ENCODE measurements around the gene QRFPR. TPM values are rescaled to one million over a fixed set of nuclear protein-coding genes. Genes with fewer than 3 reads are reported as not detected.

The QRFPR gene
- total RNA-seq, 1 donor from 2014 or later, result 0.21 TPM

DNA sequence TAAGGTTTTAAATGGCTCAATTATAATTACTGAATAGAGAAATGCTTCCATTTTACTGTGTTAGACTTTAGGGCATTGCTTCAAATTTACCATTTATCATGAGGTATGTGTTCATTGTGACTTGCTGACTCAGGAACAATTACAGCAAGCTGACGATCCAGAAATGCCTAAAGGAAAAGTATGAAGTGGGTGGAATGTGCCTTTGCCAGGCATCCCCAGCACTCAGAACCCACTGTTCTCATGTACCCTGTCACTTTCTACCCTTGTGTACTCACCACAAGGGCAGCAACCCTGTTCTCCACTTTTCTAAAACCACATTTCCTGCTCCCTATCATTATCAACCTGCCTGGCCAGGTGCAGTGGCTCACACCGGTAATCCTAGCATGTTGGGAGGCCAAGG lies 41.5 kb downstream of the QRFPR start:
- H3K9me3 ChIP-seq, result no peaks in the 10 kb centered on the region
- H3K4me3 ChIP-seq, result no peak overlapping the region
- no peaks in the 10 kb centered on the region for H3K36me3 ChIP-seq
- H3K27me3 ChIP-seq, result no peaks in the 10 kb centered on the region
- no peak for DNase-seq (ENCODE audit: low spot score in 2 of 2)
- intact Hi-C loops (cut with DNase I), result no loop called here
- H3K4me1 ChIP-seq, result no peaks in the 10 kb centered on the region
- no peak overlapping the region for H3K27ac ChIP-seq
- TF ChIP-seq, protein P1, sequence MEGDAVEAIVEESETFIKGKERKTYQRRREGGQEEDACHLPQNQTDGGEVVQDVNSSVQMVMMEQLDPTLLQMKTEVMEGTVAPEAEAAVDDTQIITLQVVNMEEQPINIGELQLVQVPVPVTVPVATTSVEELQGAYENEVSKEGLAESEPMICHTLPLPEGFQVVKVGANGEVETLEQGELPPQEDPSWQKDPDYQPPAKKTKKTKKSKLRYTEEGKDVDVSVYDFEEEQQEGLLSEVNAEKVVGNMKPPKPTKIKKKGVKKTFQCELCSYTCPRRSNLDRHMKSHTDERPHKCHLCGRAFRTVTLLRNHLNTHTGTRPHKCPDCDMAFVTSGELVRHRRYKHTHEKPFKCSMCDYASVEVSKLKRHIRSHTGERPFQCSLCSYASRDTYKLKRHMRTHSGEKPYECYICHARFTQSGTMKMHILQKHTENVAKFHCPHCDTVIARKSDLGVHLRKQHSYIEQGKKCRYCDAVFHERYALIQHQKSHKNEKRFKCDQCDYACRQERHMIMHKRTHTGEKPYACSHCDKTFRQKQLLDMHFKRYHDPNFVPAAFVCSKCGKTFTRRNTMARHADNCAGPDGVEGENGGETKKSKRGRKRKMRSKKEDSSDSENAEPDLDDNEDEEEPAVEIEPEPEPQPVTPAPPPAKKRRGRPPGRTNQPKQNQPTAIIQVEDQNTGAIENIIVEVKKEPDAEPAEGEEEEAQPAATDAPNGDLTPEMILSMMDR (IDR thresholded peaks at IDR 0.05), result no peak

DNA sequence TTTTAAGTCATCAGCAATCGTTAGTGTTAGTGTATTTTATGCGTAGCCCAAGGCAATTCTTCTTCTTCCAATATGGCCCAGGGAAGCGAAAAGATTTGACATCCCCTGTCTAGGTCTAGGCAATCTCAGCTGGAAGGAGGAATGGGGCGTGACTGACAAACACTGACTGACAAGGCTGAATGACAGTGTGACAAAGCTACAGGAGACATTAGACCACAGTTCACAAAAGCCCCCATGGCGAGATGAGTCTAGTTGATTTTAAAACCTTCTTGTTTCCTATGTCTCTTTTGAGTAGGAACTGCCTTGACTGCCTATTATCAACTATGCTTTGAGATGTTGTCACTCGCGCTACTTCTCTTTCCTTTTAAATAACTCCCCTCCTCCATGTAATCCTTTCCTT lies 42.3 kb downstream of the QRFPR start:
- no peaks in the 10 kb centered on the region for H3K4me1 ChIP-seq
- TF ChIP-seq, protein P1 (IDR thresholded peaks at IDR 0.05), result no peak
- H3K4me3 ChIP-seq, result no peak overlapping the region
- H3K27ac ChIP-seq, result no peak overlapping the region
- H3K9me3 ChIP-seq, result no peaks in the 10 kb centered on the region
- no peaks in the 10 kb centered on the region for H3K27me3 ChIP-seq
- no peaks in the 10 kb centered on the region for H3K36me3 ChIP-seq
- intact Hi-C loops (cut with DNase I), result no loop called here
- DNase-seq (ENCODE audit: low spot score in 2 of 2), result no peak

DNA sequence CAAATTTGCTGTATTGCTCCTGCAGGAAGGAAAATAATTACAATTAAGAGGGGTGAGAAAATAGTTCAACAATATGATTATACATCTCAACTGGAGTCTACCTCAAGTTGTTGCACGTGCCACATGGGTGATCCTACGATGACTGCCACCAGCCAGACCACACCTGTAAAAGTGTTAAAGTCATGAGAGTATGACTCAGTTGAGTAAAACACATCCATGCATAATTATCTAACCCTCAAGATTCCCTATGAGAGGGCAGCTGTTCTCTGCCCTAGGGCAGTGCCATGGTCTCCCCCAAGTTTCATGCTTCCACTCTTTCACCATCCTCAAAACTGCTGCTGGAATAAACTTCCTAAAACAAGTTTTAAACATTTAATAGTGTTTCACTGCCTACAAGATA lies 44.1 kb downstream of the QRFPR start:
- no peaks in the 10 kb centered on the region for H3K27me3 ChIP-seq
- intact Hi-C loops (cut with DNase I), result no loop called here
- H3K27ac ChIP-seq, result no peak overlapping the region
- H3K36me3 ChIP-seq, result no peaks in the 10 kb centered on the region
- no peaks in the 10 kb centered on the region for H3K4me1 ChIP-seq
- no peak for DNase-seq (ENCODE audit: low spot score in 2 of 2)
- H3K4me3 ChIP-seq, result no peak overlapping the region
- H3K9me3 ChIP-seq, result no peaks in the 10 kb centered on the region
- TF ChIP-seq, protein P1 (IDR thresholded peaks at IDR 0.05), result no peak

DNA sequence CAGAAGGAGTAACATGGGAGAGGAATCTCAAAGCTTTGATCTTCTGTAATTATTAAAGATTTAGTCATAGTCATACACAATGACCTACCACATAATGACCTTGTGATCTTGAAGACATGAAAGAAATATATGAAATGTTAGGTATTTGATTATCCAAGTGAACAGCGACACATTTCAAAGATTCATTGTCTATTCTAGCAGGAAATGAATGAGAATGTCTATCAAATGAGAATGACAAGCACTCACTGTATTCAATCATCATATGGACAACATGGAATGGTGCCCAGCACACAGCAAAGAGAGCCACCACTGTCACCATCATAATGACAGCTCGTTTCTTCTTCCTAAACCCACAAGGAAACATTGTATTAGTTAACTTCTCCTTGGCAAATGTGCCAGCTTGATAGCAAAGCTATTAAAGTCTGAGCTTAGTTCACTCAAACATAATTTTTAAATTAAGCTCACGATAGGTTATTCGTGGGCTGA lies 50.6 kb downstream of the QRFPR start:
- Histone ChIP-seq H3K36me3 (no peaks in the 10 kb centered on the region), H3K4me1 (no peaks in the 10 kb centered on the region), H3K9me3 (no peaks in the 10 kb centered on the region), H3K27ac (no peak overlapping the region), H3K4me3 (no peak overlapping the region), H3K27me3 (no peaks in the 10 kb centered on the region)
- intact Hi-C loops (cut with DNase I), result no loop called here
- TF ChIP-seq, protein P1 (IDR thresholded peaks at IDR 0.05), result no peak
- no peak for DNase-seq (ENCODE audit: low spot score in 2 of 2)

DNA sequence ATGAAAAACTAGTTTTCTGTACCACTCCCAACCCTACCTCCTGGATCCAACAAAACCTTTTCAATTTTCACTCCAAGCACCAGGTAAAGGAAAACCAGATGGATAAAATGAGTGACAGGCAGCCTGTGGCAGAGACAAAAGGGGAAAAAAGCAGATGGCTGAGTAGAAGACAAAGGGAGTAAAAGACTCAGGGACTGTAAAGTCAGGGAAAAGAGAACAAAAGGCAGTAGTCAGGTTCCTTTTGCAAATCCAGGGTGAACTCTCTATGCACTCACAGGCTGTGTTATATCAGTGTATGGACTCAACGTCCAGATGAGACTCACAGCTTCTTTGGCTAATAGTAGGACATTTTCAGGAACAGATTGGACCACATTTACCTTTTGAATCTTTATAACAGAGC lies 54.2 kb downstream of the QRFPR start:
- no peaks in the 10 kb centered on the region for H3K9me3 ChIP-seq
- TF ChIP-seq, protein P1 (IDR thresholded peaks at IDR 0.05), result no peak
- no peak overlapping the region for H3K27ac ChIP-seq
- DNase-seq (ENCODE audit: low spot score in 2 of 2), result no peak
- intact Hi-C loops (cut with DNase I), result no loop called here
- H3K27me3 ChIP-seq, result no peaks in the 10 kb centered on the region
- no peaks in the 10 kb centered on the region for H3K36me3 ChIP-seq
- no peaks in the 10 kb centered on the region for H3K4me1 ChIP-seq
- H3K4me3 ChIP-seq, result no peak overlapping the region

DNA sequence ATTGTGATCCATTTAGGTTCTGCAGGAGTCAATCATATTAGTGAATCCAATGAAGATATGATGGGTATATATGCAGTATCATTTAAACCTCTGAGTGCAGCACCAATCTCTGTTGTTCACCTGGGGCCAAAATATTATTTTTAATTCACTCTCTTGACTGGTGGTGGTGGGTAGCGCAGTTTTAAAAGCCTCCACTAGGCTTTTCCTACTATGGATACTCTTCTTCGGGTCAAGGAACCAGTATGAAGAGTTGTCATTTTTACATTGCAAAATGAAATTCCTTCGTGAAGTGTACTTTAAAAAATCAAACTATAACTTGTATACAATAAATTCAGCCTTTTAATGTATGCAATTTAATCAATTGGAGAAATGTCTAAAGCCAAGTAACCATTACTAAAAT lies 56.5 kb downstream of the QRFPR start:
- TF ChIP-seq, protein P1 (IDR thresholded peaks at IDR 0.05), result no peak
- Histone ChIP-seq H3K27me3 (no peaks in the 10 kb centered on the region), H3K4me1 (no peaks in the 10 kb centered on the region)

More for the DNA sequence above, 56.5 kb downstream of the QRFPR start:
- Histone ChIP-seq H3K27ac (no peak overlapping the region), H3K9me3 (no peaks in the 10 kb centered on the region), H3K4me3 (no peak overlapping the region), H3K36me3 (no peaks in the 10 kb centered on the region)
- intact Hi-C loops (cut with DNase I), result no loop called here
- no peak for DNase-seq (ENCODE audit: low spot score in 2 of 2)
